UCSD-AML1 (cell line): ENCODE results near the gene GOLGA6L2.
"Not testable (repeated sequence)": the region's sequence is repeated elsewhere in the genome, so short reads cannot be mapped to it uniquely, and the experiment has no call there.

Experiments used
- DNase-seq: peaks from one replicate; lab custom pipeline; 2025; ENCODE audit not compliant: unreplicated experiment; lab: John Stamatoyannopoulos, UW

GOLGA6L2 gene

GRCh38 chr15:23424111-23424904 is 22.7 kb downstream of the GOLGA6L2 start:
- no peak for DNase-seq

DNA sequence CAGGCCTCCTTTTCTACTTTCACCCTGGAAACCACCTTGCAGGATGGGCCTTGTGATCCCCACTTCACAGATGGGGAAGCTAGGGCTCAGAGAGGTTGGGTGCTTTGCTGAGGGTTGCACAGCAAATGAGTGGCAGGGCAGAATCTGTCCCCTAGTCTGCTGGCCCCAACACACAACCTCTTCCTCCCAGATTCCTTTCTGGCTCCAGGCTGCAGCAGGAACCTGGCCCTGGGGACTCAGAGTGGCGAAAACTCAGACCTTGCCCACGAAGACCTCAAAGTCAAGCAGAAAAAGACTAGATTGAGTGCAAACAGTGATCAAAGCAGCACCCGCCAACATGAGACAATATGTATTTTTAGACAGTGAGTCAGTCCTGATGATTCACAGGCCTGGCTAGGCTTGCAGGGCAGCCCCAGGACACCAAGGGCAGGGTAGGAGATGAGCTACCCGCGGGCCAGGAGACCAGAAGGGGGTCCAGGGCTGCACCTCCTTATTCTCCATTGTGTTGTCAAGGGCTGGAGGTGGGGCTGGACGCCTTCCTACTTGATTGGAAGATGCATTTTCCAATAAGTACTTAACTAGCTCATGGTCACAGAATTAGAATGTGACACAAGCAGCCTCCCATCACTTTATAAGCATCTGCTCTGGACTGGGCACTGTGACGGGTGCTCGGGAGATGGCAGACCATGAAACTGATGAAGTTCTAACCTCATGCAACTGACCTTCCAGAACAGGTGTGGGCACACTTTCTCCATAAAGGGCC is 23.9 kb downstream of the GOLGA6L2 start:
- no peak for DNase-seq

DNA sequence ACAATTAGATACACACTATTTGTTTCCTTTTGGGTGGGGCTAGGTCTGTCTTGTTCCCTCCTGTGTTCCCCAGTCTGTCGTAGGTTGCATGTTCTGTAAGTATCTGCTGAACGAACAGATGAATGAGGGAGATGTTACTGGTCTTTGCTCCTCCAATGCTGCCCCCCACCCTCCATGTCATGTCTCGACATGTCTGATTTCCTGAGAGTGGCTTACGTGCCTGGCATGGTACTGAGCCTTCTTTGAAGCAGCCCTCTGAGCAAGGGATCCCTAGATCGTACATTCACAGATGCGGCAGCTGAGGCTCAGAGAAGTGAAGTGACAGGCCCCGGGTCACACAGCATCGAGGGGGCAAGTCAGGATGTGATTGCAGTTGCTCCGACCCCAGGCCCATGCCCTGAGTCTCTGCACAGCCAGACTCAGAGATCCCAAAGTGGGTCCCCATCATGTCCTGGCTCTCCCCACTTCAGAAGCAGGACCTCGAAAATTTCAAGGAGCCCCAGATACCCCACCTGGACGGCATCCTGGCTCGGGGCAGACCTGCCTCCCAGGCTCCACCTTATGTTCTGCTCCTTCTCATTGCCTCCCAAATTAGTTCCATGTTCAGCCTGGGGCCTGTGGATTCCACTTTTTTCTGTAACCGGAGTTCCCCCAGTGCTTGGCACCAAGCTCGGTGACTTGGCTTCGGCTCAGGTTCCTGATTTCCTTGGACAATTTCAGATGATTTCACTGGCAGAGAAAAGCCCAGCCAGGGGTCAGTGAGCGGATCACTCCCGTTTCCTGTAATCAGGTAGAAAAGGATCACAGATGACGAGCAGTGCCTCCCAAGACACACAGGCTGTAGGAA is 24.7 kb downstream of the GOLGA6L2 start:
- DNase-seq, result no peak

DNA sequence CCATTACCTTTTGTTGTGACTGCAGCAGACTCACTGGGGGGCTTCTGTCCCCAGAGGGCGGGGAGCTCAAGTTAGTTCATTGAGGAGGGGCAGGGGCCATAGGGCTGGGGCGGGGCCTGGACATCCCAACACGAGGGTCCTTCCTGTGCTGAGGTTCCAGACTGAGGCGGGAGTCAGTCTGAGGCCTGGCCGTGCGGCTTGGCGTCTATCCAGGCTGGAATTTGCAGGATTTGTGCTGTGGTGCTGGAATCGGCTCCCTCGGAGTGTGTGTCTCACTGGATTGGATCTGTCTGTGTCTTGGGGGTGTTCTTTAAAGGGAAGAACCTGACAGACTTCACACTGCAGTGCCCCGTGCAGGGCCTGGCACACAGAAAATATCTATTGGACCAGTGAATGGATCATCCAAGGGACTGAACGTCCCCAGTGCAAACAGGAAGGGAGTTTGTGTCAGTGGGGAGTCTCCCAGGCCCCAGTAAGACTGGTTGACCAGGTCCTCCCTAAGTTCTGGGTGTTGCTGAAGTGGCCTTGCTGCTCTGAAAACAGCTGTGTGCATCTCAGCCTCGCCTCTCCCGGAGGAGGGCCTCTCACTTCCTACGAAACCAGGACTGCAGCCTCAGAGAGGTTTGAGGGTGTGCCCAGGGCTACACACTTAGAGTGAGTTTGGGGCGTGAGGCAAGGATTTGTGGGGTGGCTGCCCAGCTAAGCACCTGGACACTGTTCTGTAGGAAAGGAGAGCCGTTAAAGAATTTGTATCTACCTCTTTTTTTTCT is 26.1 kb downstream of the GOLGA6L2 start:
- no peak for DNase-seq

GRCh38 chr15:23416349-23417276 is 30.4 kb downstream of the GOLGA6L2 start:
- no peak for DNase-seq

DNA sequence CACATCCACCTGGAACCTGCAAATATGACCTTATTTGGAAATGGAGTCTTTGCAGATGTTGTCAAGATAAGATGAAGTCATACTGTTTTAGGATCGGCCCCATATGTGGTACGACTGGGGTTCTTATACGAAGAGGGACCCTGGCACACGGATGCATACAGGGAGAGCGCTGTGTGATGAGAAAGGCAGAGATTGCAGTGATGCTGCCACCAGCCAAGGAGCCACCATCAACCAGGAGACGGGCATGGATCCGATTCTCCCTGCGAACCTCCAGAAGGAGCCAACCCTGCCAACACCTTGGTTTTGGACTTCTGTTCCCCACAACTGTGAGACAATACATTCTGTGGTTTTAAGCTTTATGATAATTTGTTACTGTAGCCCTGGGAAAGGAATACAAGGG is 31.2 kb downstream of the GOLGA6L2 start:
- DNase-seq, result not testable (repeated sequence)

DNA sequence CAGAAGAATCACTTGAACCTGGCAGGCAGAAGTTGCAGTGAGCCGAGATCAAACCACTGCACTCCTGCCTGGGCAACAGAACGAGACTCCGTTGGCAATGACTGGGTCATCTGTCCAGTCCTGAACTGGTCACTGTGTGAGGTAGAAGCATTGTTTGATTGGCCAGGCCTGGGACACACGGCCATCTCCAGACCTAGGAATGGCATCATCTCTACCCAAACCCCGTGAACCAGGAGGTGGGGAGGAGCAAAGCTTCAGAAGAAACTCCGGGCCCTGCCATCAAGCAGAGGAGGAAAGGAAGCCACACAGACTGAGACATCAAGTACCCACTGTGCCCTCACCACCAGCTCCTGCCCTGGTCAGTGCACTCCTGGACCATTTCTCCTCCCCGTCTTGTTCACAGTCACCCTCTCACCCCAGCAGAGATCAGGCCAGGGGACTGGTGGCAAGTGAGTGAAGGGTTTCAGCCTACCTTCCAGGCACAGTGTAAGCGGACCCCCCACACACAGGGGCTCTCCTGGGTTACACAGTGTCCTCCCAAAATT is 31.6 kb downstream of the GOLGA6L2 start:
- DNase-seq, result no peak

GRCh38 chr15:23412881-23413600 is 34.0 kb downstream of the GOLGA6L2 start:
- DNase-seq, result not testable (repeated sequence)

- no peak for DNase-seq
Observed at GRCh38 chr15:23411841-23412240, 35.2 kb downstream of the GOLGA6L2 start.

GRCh38 chr15:23403550-23403949 is 43.5 kb downstream of the GOLGA6L2 start:
- DNase-seq, result no peak

- no peak for DNase-seq
Observed at GRCh38 chr15:23402544-23402943, 44.5 kb downstream of the GOLGA6L2 start.

GRCh38 chr15:23402140-23402539 is 44.9 kb downstream of the GOLGA6L2 start:
- no peak for DNase-seq

- DNase-seq, result no peak
Observed at GRCh38 chr15:23401627-23402026, 45.4 kb downstream of the GOLGA6L2 start.

- DNase-seq, result not testable (repeated sequence)
Observed at GRCh38 chr15:23399207-23399606, 47.8 kb downstream of the GOLGA6L2 start.

DNA sequence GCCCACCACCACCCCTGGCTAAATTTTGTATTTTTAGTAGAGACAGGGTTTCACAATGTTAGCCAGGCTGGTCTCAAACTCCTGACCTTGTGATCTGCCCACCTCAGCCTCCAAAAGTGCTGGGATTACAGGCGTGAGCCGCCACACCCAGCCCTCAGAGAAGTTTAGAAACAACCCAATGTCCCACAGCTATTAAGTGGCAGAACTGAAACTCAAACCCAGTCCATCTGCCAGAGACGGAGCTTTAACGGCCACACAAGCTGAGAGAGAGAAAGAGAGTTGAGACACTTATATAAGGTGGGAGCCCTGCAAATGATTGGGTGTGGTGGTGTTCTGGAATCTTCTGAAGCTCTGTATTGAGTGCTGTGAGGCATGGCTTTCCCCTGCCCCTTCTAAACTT is 48.7 kb downstream of the GOLGA6L2 start:
- not testable (repeated sequence) for DNase-seq

- DNase-seq, result no peak
Observed at GRCh38 chr15:23397779-23398178, 49.3 kb downstream of the GOLGA6L2 start.

GRCh38 chr15:23395832-23396231 is 51.2 kb downstream of the GOLGA6L2 start:
- DNase-seq, result no peak

DNA sequence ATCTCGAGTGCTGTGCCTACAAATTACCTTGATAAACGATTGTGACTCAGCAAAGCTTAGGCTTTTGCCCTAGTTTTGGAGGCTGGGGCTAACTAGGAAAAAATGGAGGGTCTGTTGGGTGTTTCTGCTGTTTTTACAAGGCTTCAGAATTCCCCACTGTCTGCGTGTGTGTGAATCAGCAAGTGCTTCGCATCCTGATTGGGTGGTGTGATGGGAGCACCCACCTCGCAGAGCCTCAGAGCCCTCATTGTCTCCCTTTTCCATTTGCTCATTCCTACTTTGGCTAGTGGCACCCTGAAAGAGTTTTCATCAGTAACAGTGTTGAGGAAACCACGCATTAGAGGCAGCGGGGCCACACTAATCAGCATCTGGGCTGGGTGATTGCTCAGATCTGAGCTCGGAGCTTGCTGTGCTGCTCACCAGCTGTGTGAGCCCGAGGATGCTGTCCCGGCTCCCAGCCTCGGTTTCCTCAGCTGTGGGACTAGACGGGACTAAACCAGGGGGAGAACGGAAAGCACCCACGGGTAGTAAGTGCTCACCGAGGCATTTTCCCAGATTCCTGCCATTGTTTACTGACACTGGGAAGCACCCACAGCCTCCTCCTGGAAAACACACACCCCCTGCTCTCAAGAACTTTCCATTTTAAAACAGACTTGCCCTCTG is 51.9 kb downstream of the GOLGA6L2 start:
- DNase-seq, result no peak
